Measurements from ENCODE around the gene LRRC10B. TPM values are rescaled to one million over a fixed set of nuclear protein-coding genes. Genes with fewer than 3 reads are reported as not detected.

LRRC10B gene
- polyA plus RNA-seq, 2 of the 4 experiments (the other 2 are of a cell fraction): 0.03 to 0.04 TPM

GRCh38 chr11:61510974-61511373 is 2.4 kb downstream of the LRRC10B start:
- Histone ChIP-seq H3K4me1 (peaks cover 13% of the 10 kb centered on the region), H3K4me3 (no peak overlapping the region), H3K9me3 (0 out of 3 replicates have a peak, but pooled peaks cover 3% of the 10 kb centered on the region), H3K4me2 (no peak overlapping the region), H3K27ac (no peak overlapping the region)
- FAIRE-seq (no peak), ATAC-seq (no peak), DNase-seq (ENCODE audit: low read depth in 1 of 2, low spot score in 1 of 2) (no peak)
- CTCF ChIA-PET: interaction anchor here (1.2 to 9.2 kb wide), 4 partner anchors 19 to 56 kb away, joined by 3 to 150 read pairs (median 51); a partner anchor contains a TSS
- TF ChIP-seq JUNB (IDR thresholded peaks at IDR 0.05) (no peak), NR3C1 (IDR thresholded peaks at IDR 0.05) (no peak), HEYL (CRISPR knock-in tag; IDR thresholded peaks at IDR 0.05) (no peak), RCOR1 (IDR thresholded peaks at IDR 0.05; ENCODE audit: low read depth, low read length) (no peak), FOSL2 (IDR thresholded peaks at IDR 0.05) (no peak), FOSL2 (CRISPR knock-in tag; IDR thresholded peaks at IDR 0.05) (no peak), CTCF (IDR thresholded peaks at IDR 0.05) (no peak), GATA3 (IDR thresholded peaks at IDR 0.05; ENCODE audit: borderline replicate concordance) (no peak), RAD21 (conservative IDR thresholded peaks at IDR 0.05 in 1 of 2, IDR thresholded peaks at IDR 0.05 in 1 of 2) (no peak), CHD4 (IDR thresholded peaks at IDR 0.05; ENCODE audit: borderline replicate concordance) (no peak), KDM5A (IDR thresholded peaks at IDR 0.05) (no peak), E2F6 (IDR thresholded peaks at IDR 0.05; ENCODE audit: borderline replicate concordance, low read depth) (no peak), REST (IDR thresholded peaks at IDR 0.05) (no peak), RNF2 (IDR thresholded peaks at IDR 0.05; ENCODE audit: borderline replicate concordance, low read depth) (no peak), ZC3H11A (IDR thresholded peaks at IDR 0.05) (no peak)
- TF ChIP-seq, protein P1, sequence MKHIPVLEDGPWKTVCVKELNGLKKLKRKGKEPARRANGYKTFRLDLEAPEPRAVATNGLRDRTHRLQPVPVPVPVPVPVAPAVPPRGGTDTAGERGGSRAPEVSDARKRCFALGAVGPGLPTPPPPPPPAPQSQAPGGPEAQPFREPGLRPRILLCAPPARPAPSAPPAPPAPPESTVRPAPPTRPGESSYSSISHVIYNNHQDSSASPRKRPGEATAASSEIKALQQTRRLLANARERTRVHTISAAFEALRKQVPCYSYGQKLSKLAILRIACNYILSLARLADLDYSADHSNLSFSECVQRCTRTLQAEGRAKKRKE (CRISPR knock-in tag; IDR thresholded peaks at IDR 0.05; ENCODE audit: low read depth): no peak
- TF ChIP-seq, protein P2, sequence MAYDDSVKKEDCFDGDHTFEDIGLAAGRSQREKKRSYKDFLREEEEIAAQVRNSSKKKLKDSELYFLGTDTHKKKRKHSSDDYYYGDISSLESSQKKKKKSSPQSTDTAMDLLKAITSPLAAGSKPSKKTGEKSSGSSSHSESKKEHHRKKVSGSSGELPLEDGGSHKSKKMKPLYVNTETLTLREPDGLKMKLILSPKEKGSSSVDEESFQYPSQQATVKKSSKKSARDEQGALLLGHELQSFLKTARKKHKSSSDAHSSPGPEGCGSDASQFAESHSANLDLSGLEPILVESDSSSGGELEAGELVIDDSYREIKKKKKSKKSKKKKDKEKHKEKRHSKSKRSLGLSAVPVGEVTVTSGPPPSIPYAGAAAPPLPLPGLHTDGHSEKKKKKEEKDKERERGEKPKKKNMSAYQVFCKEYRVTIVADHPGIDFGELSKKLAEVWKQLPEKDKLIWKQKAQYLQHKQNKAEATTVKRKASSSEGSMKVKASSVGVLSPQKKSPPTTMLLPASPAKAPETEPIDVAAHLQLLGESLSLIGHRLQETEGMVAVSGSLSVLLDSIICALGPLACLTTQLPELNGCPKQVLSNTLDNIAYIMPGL (CRISPR knock-in tag; IDR thresholded peaks at IDR 0.05; ENCODE audit: borderline replicate concordance): no peak
- POLR2A ChIA-PET: no interaction called here
- WGBS (ENCODE audit: missing lambda C conversion rate): 80% methylated on average over 14 of the region's 14 CpGs

- Histone ChIP-seq H3K4me3 (no peak overlapping the region), H3K4me2 (no peak overlapping the region), H3K9me3 (0 out of 3 replicates have a peak, but pooled peaks cover 3% of the 10 kb centered on the region), H3K27ac (no peak overlapping the region), H3K4me1 (peaks cover 15% of the 10 kb centered on the region)
- ATAC-seq: no peak
- no peak for DNase-seq (ENCODE audit: low read depth in 1 of 2, low spot score in 1 of 2)
- no peak for FAIRE-seq
- WGBS (ENCODE audit: missing lambda C conversion rate): 30% methylated on average over 3 of the region's 3 CpGs
- POLR2A ChIA-PET: no interaction called here
- CTCF ChIA-PET: interaction anchor here (1.2 to 9.2 kb wide), 3 partner anchors 18 to 56 kb away, joined by 3 to 150 read pairs (median 97); a partner anchor contains a TSS
- TF ChIP-seq BCL3 (IDR thresholded peaks at IDR 0.05) (no peak), RCOR1 (IDR thresholded peaks at IDR 0.05; ENCODE audit: low read depth, low read length) (no peak), MYC (IDR thresholded peaks at IDR 0.05; ENCODE audit: borderline replicate concordance, low read length) (no peak), NR3C1 (IDR thresholded peaks at IDR 0.05) (no peak), CBX8 (IDR thresholded peaks at IDR 0.05) (no peak), KDM5A (IDR thresholded peaks at IDR 0.05) (no peak), RARB (CRISPR knock-in tag; IDR thresholded peaks at IDR 0.05) (no peak), HEYL (CRISPR knock-in tag; IDR thresholded peaks at IDR 0.05) (no peak), CHD2 (IDR thresholded peaks at IDR 0.05; ENCODE audit: low read length, partially characterized antibody) (no peak), NPAS2 (CRISPR knock-in tag; IDR thresholded peaks at IDR 0.05; ENCODE audit: borderline replicate concordance) (no peak), EP300 (IDR thresholded peaks at IDR 0.05) (no peak), ZFP36 (IDR thresholded peaks at IDR 0.05; ENCODE audit: borderline replicate concordance, partially characterized antibody) (no peak), POLR2AphosphoS2 (conservative IDR thresholded peaks at IDR 0.05; ENCODE audit: low read length) (no peak), E2F6 (IDR thresholded peaks at IDR 0.05; ENCODE audit: borderline replicate concordance, low read depth) (no peak)
These were observed 2.8 kb downstream of the LRRC10B start for GRCh38 chr11:61511383-61511782.
